Activated T-cell treated with anti-CD3 and anti-CD28 coated beads for 24 hours (primary cell): ENCODE results near the gene SUGCT.
"Not testable (repeated sequence)": the region's sequence is repeated elsewhere in the genome, so short reads cannot be mapped to it uniquely, and the experiment has no call there.

Experiments used
- DNase-seq: peaks from one replicate; pipeline ENCODE4 v3.0.0-alpha.2; 2020; ENCODE audit warnings: low read depth

Gene SUGCT

GRCh38 chr7:40405991-40406390, 271.2 kb downstream of the SUGCT start:
- DNase-seq, result no peak

DNA sequence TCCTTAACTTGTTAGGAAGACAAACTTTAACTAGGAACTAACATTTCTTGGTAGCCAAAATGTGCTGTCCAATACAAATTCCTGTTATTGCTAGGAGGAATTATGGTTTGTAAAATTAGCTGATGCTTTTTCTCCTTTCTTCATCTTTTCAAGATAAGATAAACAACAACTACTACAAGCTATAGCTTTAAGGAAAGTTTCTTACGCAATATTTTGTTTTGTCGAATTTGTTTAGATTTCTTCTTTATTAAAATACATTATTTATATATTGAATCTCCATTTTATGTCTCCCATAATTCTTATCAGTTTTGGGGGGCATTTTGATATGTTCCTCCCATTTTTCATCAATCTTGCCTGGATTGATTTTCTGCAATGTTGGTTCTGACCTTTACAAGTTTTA, 277.5 kb downstream of the SUGCT start:
- DNase-seq, result no peak

- DNase-seq, result not testable (repeated sequence)
These were observed 279.9 kb downstream of the SUGCT start for GRCh38 chr7:40414704-40415103.

DNA sequence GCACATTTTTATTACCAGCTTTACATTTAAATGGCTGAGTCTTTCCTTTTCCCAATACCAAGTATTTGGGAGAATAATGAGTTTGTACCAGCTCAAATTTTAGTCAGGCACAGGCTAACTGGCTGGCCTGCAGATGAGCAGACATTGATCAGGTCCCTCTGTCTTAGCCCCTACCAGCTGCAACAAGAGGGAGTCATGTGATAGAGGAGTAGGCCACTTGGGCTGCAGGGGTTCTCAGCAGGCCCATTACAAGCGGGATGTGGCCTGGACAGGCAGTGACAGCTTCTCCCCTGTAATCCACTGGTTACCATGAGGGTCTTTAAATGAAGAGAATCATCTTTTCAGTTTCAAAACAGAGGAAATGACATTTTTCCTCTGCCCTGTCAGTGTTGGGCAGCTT, 283.6 kb downstream of the SUGCT start:
- DNase-seq, result no peak

DNA sequence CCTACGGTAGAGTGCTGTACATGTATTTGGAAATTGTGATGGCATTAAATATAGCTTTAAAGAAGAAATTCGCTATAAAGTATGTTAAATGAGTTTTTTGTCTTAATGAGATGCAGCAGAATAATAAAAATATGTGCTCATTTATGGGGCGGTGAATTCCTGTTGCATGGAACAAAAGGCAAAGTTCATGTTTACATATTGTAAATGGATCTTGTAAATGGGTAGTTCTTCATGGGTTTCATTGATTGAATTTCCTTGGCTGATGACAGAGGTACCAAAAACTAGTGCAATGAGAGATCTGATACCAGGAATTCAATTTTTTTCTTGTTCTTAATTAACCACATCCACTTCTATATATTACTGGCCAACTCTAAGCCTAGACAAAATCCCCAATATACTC, 284.2 kb downstream of the SUGCT start:
- no peak for DNase-seq

DNA sequence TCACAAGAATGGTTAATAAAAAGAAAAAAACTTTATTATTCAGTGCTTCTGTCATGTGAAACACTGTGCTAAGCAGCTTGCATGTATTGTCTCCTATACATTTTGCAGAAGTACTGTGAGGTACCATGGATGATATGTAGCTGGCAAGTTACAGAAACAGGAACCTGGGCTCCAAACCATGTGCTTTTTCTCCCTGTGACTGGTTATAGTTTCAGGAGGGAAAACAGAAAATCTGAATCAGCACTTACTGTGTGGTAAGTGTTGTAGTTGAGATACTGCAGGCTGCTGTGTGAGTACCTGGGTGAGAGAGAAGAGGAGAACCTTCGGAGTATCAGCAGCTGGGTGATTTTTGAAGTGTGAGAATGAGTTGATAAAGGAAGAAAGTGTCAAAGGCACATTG, 285.0 kb downstream of the SUGCT start:
- DNase-seq, result no peak

DNA sequence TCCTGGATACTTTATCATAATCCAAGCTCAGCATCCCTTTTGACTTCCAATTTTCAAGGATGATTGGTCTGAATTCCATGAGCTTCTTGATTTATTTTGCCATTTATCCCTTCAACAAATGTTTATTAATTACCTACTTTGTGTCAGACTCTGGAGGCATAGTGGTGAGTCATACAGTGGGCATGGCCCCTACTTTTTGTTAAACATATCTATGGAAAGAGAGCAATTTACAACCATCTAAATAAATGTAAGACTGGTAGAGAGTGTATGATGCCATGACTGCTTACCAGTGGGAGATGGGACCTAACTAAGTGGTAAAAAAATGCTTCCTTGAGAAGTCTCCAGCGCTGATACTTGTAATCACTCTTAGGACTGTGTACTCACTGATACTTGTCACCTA, 286.6 kb downstream of the SUGCT start:
- no peak for DNase-seq

DNA sequence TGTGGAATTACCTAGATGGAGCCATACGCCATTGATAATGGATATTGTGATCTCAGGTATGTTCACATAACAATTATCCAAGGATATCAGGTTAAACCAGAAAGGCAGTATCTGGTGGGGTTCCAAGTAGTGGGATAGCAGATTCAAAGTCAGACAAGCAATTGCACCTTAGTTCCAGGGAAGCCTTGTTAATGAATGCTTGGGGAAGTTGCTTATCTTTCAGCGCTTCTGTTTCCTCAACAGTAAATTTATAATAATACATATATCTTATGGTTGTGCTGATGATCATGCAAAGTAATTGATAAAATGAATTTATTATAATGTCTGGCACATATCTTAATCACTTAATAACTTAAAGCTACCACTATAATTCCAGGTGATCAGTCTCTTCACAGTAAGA, 290.9 kb downstream of the SUGCT start:
- DNase-seq, result no peak

GRCh38 chr7:40428421-40428820, 293.6 kb downstream of the SUGCT start:
- no peak for DNase-seq

GRCh38 chr7:40429826-40430225, 295.0 kb downstream of the SUGCT start:
- no peak for DNase-seq

- DNase-seq, result no peak
These were observed 297.2 kb downstream of the SUGCT start for GRCh38 chr7:40432046-40432445.

GRCh38 chr7:40436710-40437109, 301.9 kb downstream of the SUGCT start:
- no peak for DNase-seq

DNA sequence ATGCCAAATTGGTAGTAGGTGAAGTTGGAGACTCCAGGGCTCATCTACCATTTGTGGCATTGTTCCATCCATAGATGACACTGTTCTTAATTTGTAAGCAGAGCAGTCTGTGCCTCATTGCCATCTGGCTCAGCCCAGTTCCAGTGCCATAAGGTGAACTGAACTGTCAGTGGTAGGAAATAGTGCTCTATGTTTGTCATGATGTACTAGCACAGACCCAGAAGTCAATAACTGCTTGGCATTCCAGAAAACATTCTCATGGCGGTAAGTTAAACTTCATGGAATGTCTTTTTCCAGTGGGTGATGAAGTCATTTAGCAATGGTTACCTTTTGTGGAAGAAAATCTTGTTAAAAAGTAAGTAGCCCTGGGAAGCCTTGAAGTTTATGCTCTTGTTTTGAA, 302.7 kb downstream of the SUGCT start:
- no peak for DNase-seq

DNA sequence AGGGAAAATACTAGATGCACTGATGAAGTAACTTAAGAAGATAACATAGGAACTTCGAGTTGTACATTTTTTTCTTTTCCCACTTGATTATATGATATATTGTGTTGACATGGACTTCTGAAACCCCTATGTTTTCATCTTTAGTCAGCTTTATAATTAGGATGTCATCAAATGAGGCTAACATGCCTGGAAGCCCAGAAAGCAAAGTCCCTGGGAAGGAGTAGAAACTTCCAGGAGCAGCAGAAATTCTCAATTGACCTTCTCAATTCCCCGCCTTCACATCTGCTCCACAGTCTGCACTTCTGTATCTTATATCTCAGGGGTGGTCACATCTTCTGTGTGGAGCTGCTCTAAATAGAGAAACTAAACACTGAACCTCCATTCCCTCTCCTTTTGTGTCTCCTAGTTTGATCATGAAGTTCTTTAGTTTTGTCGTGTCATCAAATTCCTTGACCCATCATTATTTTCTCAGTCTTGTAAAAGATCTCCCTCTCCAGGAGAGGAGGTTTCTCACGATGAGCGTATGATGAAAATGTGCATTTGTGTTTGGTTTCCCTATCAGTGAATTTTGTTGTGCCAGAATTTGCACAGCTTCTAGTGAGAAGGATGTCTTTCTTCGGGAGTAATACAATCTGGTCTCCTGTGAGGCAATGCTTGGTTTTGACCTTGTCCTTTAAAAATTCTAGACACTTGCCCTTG, 303.3 kb downstream of the SUGCT start:
- no peak for DNase-seq

DNA sequence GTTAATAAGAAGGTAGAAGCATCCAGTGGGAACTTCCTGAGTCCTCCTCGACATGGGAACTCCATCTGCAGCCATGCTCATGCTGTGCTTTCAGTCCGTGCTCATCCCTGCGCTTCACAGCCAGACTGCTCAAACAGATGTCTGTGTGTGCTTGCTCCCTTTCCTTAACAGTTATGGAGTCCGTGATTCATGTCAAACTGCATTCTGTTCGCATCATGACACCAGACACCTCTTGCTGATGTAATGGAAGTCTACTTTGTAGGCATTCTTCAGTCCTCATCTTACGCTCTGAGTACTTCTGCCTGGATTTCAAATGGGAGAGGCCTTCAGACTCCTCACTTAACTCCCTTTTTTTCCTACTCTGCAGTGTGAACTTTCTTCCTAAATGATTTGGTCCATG, 304.9 kb downstream of the SUGCT start:
- DNase-seq, result no peak

GRCh38 chr7:40447345-40447744, 312.5 kb downstream of the SUGCT start:
- DNase-seq, result no peak

- no peak for DNase-seq
These were observed 320.7 kb downstream of the SUGCT start for GRCh38 chr7:40455485-40455884.

DNA sequence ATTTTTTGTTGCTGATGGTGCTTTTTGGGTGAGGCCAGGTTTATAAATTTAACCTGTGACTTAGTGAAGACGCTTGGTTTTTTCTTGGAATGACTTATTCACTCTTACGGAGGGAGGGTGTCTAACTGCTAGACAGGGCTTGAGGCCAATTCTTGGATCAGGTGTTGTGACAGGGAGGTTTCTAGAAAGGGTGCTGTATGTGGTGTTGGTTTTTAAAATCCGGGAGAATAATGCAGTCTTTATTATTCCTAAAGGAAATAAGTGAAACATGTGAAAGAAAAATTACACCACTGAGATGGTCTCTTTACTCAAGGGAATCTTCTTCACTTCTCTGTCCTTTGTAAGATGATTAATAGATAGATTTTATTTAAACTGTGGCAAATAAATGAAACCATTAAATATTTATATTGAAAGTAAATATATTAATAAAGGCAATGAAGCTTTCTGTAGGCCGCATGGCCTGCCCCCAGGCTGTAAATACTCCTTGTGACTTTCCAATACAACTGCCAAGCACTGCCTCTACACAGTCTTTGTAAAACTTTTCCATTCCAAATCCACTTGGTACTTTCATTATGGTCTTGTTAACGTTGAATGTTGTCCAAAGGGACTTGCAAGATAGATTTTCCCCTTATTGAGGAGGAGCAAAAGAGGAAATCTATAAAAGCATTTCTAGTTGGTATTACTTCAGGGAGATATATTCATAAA, 323.1 kb downstream of the SUGCT start:
- DNase-seq, result no peak

DNA sequence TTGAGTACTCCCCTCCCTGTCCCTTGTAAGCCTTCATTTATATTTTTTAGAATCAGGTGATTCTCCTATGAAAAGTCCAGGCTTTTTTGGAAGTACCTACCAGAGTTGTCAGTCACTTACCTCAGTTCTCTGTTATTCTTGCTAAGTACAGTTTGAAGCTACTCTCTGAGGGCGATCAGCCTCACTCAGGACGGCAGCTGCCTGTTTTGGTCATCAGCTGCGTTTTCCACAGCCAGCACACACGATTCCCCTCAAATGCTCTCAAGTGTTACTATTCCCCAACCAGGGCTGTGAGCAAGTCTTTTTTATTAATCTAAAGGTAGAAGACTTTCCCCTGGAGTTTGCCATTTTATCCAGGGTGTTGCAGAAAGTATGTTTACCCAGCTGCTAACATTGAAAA, 328.6 kb downstream of the SUGCT start:
- DNase-seq, result no peak

GRCh38 chr7:40468891-40469864, 334.4 kb downstream of the SUGCT start:
- no peak for DNase-seq

GRCh38 chr7:40470091-40470592, 335.3 kb downstream of the SUGCT start:
- no peak for DNase-seq

- DNase-seq, result no peak
These were observed 336.0 kb downstream of the SUGCT start for GRCh38 chr7:40470817-40471216.

DNA sequence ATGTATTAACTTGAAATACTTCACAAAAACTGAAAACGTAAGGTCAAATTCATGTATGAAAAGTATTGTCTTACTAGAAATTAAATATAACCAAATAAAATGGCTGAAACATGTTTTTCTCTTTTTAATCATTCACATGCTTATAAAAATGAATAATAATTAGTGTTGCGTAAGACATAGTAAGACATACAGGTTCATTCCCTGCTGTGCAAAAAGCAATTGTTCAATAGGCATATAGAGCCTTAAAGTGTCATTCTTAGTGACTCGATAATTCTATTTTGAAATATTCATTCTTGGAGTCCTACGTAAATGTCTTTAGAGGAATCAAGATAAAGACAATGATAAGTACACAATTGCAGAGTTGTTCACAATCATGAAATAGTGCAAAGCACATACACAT, 337.1 kb downstream of the SUGCT start:
- DNase-seq, result no peak
